ENCODE data around the gene ZNF276.

GRCh38 chr16:89672177-89672941 is 49.0 kb upstream of the ZNF276 start:
- TF ChIP-seq, protein P1, sequence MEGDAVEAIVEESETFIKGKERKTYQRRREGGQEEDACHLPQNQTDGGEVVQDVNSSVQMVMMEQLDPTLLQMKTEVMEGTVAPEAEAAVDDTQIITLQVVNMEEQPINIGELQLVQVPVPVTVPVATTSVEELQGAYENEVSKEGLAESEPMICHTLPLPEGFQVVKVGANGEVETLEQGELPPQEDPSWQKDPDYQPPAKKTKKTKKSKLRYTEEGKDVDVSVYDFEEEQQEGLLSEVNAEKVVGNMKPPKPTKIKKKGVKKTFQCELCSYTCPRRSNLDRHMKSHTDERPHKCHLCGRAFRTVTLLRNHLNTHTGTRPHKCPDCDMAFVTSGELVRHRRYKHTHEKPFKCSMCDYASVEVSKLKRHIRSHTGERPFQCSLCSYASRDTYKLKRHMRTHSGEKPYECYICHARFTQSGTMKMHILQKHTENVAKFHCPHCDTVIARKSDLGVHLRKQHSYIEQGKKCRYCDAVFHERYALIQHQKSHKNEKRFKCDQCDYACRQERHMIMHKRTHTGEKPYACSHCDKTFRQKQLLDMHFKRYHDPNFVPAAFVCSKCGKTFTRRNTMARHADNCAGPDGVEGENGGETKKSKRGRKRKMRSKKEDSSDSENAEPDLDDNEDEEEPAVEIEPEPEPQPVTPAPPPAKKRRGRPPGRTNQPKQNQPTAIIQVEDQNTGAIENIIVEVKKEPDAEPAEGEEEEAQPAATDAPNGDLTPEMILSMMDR (conservative IDR thresholded peaks at IDR 0.05; ENCODE audit: low read depth, low read length): no peak
- TF ChIP-seq EZH2 (IDR thresholded peaks at IDR 0.05; ENCODE audit: borderline replicate concordance, low read depth, low read length, poor library complexity, severe bottlenecking): no peak
